Occipital lobe (tissue), 2 donors: ENCODE results near the gene NDUFB10. TPM values are rescaled to one million over a fixed set of nuclear protein-coding genes. Genes with fewer than 3 reads are reported as not detected.
A peak's percentile ranks its signal among the peaks of the same experiment; 100 is the strongest.
"Not testable (repeated sequence)": the region's sequence is repeated elsewhere in the genome, so short reads cannot be mapped to it uniquely, and the experiment has no call there.

ENCODE experiments used
- DNase-seq: peaks from one replicate; lab custom pipeline; 2025; lab: John Stamatoyannopoulos, UW
- total RNA-seq: library from RNA; depleted of rRNA; stranded (reverse); fragments of >200 nt; gene quantifications from one replicate; pipeline ENCODE4 v1.2.3, GENCODE V29; 2014

NDUFB10 gene
- total RNA-seq, 1 donor from 2014 or later, result 63.9 TPM

DNA sequence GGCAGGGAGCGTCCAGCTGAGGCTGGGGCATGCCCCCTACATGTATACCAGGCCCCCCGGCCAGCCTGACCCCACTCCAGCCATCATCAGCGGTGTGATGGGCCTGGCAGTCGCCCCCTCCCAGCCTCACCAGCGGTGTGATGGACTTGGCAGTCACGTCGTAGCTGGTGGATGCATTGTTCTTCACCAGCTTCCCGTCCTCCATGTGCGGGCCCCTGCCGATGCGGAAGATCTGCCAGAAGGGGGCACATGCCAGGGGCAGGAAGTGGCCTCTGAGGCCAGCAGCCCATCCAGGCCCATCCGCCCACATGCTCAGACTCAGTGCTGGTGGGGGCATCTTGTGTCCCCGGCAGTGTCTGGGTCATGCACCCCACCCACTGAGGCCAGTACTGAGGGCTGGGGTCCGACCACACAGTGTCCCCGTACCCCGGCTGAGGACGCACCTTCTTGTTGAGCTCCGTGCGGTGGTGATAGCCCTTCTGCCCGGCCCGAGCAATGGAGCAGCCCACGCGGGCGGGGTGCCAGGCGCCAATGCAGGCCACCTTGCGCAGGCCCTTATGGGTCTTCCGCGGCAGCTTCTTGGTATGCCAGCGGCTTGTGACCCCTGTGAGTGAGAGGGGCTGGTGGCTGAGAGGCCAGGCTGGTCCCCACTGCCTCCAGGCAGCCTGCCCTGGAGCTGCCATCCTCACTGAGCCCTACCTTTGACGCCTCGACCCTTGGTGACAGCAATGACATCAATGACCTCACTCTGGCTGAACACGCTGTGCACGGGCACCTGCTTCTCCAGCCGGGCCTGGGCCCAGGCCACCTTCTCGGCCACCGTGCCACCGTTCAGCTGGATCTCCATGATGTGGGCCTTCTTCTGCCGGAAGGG, 12.6 kb upstream of the NDUFB10 start:
- DNase-seq, result no peak

GRCh38 chr16:1947369-1947670, 12.0 kb upstream of the NDUFB10 start:
- DNase-seq, result no peak

GRCh38 chr16:1949507-1949906, 9.8 kb upstream of the NDUFB10 start:
- DNase-seq, result no peak

GRCh38 chr16:1950047-1950446, 9.3 kb upstream of the NDUFB10 start:
- no peak for DNase-seq

GRCh38 chr16:1950559-1950958, 8.8 kb upstream of the NDUFB10 start:
- no peak for DNase-seq

DNA sequence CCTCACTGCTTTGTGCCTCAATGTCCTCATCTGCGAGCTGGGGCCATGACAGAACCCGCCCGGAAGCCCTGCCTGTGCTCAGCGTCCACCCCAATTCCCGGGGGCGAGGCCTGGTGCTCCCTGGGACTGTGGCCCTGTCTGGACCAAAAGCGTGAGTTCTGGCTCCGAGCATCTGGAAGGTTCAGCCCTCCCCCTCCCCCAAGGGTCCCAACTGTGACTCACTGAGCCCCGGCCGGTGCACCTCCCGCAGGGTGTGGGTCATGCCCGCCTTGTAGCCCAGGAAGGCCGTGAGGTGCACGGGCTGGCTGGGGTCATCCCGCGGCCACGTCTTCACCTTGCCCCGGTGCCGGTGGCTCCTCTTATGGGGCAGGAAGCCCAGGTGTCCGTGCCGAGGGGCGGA, 5.6 kb upstream of the NDUFB10 start:
- no peak for DNase-seq

DNA sequence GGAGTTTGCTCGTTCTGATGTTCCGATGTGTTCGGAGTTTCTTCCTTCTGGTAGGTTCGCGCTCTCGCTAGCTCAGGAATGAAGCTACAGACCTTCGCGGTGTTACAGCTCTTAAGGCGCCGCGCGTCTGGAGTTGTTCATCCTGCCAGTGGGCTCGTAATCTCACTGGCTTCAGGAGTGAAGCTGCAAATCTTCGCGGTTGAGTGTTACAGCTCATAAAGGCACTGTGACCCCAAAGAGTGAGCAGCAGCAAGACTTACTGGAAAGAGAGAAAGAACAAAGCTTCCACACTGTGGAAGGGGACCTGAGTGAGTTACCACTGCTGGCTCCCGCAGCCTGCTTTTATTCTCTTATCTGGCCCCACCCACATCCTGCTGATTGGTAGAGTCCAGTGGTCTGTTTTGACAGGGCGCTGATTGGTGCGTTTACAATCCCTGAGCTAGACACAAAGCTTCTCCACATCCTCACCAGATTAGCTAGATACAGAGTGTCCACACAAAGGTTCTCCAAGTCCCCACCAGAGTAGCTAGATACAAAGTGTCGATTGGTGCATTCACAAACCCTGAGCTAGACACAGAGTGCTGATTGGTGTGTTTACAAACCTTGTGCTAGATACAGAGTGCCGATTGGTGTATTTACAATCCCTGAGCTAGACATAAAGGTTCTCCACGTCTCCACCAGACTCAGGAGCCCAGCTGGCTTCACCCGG, 1.8 kb upstream of the NDUFB10 start:
- DNase-seq, result not testable (repeated sequence)

DNA sequence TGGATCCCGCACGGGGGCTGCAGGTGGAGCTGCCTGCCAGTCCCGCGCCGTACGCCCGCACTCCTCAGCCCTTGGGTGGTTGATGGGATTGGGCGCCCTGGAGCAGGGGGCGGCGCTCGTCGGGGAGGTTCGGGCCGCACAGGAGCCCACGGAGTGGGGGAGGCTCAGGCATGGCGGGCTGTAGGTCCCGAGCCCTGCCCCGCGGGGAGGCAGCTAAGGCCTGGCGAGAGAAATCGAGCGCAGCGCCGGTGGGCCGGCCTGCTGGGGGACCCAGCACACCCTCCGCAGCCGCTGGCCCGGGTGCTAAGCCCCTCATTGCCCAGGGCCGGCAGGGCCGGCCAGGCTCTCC, 1.2 kb upstream of the NDUFB10 start:
- not testable (repeated sequence) for DNase-seq

DNA sequence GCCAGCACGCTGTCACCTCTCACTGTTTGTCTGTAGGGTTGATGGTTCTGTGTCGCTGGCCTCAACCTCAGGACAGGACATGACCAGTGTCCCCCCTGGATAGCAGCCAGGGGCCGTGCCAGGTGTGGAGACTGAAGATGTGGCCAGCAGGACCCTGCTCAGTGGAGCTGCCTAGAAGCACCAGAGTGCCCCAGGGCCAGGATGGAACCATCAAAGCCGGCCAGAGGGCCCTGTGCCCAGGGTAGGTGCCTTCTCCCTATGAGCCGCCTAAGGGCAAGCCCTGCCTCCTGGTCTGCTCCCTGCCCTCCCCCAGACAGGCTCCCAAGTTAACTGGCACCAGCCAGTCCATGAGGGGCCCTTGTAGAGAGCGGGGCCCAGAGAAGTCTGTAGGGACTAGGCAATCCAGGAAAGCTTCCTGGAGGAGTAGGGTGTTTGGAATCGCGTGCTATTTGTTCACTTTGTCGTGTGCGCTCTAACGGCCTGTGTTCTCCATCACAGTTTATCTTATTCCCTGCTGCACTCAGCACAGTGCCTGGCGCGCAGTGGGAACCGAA, 546 bp upstream of the NDUFB10 start:
- DNase-seq, result no peak

DNA sequence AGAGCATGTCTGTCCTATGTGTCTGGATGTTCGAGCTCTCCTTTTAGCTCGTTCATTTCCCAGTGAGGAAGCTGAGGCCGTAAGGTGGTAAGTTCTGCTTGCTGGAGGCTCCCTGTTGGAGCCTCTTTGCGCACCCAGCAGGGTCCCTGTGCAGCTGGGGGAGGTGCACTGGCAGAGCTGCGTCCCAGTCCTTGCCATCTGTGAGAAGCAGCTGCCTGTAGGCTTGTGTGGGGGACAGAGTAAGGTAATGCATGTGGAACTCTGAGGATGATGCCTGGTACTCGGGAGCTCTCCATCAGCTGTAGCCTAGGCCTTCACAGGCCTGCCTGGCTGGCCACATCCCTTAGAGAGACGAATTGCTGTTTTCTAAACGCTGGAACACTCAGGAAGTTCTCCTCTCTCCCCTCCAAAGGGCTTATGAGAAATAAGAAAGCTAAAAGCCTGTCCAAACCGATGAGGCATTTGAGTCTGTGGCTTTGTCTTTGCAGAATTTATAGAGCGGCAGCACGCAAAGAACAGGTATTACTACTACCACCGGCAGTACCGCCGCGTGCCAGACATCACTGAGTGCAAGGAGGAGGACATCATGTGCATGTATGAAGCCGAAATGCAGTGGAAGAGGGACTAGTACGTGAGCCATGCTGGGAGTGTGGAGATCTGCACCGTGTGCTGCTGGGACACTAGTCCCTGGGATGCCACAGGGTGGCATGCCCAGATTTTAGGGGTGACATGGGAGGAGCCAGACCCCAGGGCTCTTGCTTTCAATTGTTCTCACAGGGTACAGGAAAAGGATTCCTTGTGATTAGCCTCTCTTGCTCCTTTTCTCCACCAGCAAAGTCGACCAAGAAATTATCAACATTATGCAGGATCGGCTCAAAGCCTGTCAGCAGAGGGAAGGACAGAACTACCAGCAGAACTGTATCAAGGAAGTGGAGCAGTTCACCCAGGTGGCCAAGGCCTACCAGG, 1.6 kb downstream of the NDUFB10 start:
- no peak for DNase-seq

- no peak for DNase-seq
These were observed 2.3 kb downstream of the NDUFB10 start for GRCh38 chr16:1961651-1962067.

DNA sequence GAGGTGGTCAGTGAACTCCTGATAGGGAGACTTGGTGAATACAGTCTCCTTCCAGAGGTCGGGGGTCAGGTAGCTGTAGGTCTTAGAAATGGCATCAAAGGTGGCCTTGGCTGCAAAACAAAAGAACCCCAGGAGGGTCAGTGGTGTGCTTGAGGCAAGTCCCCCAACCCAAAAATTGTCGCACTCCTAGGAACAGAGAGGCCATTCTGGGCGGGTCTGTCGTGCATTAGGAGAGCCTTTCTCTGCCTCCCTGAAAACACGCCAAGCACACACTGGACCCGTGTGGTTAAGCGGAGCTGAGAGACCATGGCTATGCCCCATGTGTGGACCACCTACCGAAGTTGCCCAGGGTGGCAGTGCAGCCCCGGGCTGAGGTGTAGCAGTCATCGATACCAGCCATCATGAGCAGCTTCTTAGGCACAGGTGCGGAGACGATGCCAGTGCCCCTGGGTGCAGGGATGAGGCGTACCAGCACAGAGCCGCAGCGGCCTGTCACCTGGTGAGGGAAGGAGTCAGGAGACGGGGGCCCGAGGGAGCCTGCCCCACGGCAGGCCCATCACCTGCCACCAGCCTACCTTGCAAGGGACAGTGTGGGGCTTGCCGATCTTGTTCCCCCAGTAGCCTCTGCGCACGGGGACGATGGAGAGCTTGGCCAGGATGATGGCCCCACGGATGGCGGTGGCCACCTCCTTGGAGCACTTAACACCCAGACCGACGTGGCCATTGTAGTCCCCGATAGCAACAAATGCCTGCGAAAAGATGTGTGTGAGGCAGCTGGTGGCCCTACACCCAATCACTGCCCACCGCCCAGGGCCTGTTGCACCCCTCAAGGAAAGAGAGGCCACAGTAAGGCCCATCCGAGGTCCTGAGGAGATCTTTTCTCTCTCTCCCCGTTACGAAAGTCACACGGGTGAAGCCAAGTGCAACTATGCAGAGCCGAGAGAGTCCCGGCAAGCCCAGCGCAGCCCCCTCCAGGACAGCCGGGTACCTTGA, 3.1 kb downstream of the NDUFB10 start:
- not testable (repeated sequence) for DNase-seq

DNA sequence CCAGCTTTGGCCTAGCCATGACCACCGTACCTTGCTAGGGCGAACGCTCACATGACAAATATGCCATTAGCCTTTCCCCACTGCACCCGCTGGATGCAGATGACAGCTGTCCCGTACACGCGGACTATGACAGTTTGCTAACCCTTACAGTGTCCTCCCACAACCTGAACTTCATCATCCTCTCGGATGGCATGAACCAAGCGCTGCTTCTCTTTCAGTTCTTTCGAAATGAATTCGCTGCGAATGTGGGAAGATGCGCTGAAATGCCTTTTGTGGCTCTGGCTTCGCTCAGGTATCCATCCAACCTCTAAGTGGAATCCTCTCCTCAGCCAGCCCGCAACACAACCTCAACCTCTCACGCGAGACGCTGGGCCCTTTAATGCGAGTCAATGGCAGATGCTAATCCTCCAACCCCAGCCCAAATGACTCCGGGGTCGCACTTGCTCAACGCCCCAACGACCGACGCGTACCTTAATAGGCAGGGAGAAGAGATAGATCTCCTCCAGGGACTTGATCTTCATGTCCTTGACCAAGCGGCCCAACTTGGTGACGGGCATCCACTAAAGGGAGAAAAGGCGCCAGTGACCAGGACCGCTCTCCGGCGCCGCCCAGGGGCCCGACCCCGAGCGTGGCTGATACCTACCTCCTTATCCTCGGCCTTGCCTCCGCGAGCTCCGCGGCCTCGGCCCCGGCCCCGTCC, 4.6 kb downstream of the NDUFB10 start:
- DNase-seq, result no peak

DNA sequence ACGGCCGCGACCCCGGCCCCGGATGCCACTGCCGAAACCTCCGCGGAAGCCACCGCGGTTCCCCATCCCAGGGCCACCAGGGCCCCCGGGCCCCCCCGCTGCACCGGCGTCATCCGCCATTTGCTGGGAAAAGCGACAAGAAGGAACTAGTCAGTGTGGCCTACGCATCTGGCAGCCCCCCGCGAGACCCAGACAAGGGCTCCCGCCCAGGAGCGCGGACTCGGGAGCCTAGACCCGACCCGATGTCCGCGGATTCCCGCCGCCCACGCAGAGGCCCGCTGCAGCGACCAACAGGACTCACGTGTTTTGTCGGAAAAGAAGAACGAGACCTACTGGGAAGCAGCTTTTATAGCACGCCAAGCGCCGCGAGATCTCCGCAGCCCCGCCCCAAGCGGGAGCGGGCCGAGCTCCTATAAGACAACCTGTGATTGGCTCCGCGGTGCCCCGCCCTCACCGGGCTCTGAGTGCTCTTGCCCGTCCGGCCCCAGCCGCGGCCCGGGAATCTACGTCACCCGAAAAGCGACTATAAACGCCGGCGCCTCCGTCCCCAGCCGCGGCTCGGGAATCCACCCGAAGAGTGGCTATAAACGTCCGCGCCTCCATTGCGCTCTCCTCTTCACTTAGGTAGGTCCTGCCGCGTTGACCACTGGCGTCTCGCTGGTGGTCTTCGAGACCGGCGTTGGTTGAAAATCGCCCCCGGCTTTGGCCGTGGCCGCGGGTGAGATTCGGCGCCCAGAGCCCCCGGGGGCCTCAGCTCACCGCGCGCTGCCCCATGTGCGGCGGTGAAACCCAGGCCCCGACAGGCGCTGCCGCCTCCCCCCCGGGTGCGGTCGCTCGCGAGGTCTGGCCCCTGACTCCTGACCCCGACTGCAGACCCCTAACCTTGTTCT, 5.4 kb downstream of the NDUFB10 start, which contains the start of gene RPS2:
RPS2 (minus strand) TSS at position 321 of the 890 bp plus-strand sequence; CDS start at position 120, 201 bp downstream.
- DNase-seq, result peak; percentile 97

- DNase-seq, result no peak
These were observed 6.2 kb downstream of the NDUFB10 start for GRCh38 chr16:1965396-1966001.

GRCh38 chr16:1966460-1966859, 7.1 kb downstream of the NDUFB10 start, which contains the start of gene RNF151:
TSS of gene RNF151 (plus strand) at chr16:1966856. CDS start at chr16:1966882, 26 bp downstream.
- DNase-seq, result no peak

GRCh38 chr16:1968146-1968953, 9.0 kb downstream of the NDUFB10 start:
- no peak for DNase-seq
